ENCODE results near the gene SORBS1.

- no peak for TF ChIP-seq POLR2A (IDR thresholded peaks at IDR 0.05)
- TF ChIP-seq, protein P1, sequence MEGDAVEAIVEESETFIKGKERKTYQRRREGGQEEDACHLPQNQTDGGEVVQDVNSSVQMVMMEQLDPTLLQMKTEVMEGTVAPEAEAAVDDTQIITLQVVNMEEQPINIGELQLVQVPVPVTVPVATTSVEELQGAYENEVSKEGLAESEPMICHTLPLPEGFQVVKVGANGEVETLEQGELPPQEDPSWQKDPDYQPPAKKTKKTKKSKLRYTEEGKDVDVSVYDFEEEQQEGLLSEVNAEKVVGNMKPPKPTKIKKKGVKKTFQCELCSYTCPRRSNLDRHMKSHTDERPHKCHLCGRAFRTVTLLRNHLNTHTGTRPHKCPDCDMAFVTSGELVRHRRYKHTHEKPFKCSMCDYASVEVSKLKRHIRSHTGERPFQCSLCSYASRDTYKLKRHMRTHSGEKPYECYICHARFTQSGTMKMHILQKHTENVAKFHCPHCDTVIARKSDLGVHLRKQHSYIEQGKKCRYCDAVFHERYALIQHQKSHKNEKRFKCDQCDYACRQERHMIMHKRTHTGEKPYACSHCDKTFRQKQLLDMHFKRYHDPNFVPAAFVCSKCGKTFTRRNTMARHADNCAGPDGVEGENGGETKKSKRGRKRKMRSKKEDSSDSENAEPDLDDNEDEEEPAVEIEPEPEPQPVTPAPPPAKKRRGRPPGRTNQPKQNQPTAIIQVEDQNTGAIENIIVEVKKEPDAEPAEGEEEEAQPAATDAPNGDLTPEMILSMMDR (IDR thresholded peaks at IDR 0.05), result no peak
These were observed 183.2 kb downstream of the SORBS1 start for GRCh38 chr10:95377950-95378349.
